Upper lobe of right lung (tissue), 1 donor: ENCODE results near the gene KIAA0319L. TPM values are rescaled to one million over a fixed set of nuclear protein-coding genes. Genes with fewer than 3 reads are reported as not detected.
A peak's percentile ranks its signal among the peaks of the same experiment; 100 is the strongest.

Experiments used
- ATAC-seq: fragments of 200-7000 bp; cut with Tn5 transposase; one replicate; pipeline ENCODE4 v1.9.1; 2020; ENCODE audit warnings: mild to moderate bottlenecking, moderate library complexity
- DNase-seq: peaks from one replicate; pipeline ENCODE4 v3.0.0-alpha.2; 2020
- H3K27ac ChIP-seq: fragments of 200-600 bp; one replicate; pipeline ENCODE4 v1.8.0; 2022
- H3K27me3 ChIP-seq: fragments of 200-600 bp; one replicate; pipeline ENCODE4 v1.8.0; 2022; ENCODE audit warnings: mild to moderate bottlenecking
- H3K36me3 ChIP-seq: fragments of 200-600 bp; one replicate; pipeline ENCODE4 v1.8.0; 2022
- H3K4me1 ChIP-seq: fragments of 200-600 bp; one replicate; pipeline ENCODE4 v1.8.0; 2022
- H3K4me3 ChIP-seq: fragments of 200-600 bp; one replicate; pipeline ENCODE4 v1.8.0; 2022; ENCODE audit warnings: mild to moderate bottlenecking
- H3K9me3 ChIP-seq: fragments of 200-600 bp; one replicate; pipeline ENCODE4 v1.8.0; 2022
- intact Hi-C: fragments of 100-400 bp; cut with DNase I; formaldehyde crosslinking; loops from one replicate; pipeline ENCODE4 v1.11.0; 2022
- total RNA-seq: library from RNA; stranded (reverse); fragmentation: NEBNext Ultra II Directional; extraction: Animal tissue kit (Norgen Biotek cat#: 25700); gene quantifications from one replicate; pipeline ENCODE4 v1.2.1, GENCODE V29; 2021
- TF ChIP-seq, protein P1 (sequence below): fragments of 200-600 bp; IDR thresholded peaks from one replicate; pipeline ENCODE4 v1.8.0; 2022; ENCODE audit warnings: antibody characterized with exemption
- donor health status: DM: no; HTN: yes; CAD: no; lungs with severe emphysema.

KIAA0319L gene
- total RNA-seq, 1 donor from 2014 or later = 87.7 TPM

DNA sequence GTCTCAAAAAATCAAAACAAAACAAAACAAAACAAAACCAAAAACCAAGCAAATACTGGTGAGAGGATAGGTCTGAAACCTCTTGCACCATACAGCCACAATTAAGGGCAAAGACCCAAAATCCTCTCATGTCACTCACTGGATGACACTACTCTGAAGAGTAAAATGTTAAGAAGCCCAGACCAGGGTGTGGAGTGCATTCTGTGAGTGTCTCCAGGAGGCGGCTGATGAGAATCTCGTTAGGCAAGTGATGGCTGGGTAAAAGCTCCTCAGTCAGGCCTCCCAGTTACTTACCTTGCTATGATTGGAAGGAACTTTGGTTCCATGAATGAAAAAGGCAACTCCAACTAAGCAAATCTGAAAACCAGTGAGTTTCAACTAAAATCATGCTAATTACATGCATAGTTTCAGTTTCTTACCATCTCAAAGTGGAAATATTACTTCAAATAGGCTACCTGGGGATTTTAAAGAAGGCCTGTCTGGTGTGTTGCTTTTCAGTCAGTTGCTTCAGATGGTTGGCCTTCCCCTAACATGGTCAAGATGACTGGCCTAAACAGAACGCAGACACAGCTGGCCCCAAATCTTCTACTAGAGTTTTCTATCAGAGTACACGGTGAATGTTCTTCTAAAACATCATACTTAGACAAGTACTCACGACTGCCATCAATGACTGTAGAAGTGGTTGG is 95.1 kb downstream of the KIAA0319L start:
- no peak for ATAC-seq
- Histone ChIP-seq H3K27me3 (no peaks in the 10 kb centered on the region), H3K36me3 (peaks cover 74% of the 10 kb centered on the region), H3K4me3 (no peak overlapping the region), H3K4me1 (no peaks in the 10 kb centered on the region), H3K9me3 (no peaks in the 10 kb centered on the region), H3K27ac (no peak overlapping the region)
- intact Hi-C loops = no loop called here
- DNase-seq = no peak
- TF ChIP-seq, protein P1, sequence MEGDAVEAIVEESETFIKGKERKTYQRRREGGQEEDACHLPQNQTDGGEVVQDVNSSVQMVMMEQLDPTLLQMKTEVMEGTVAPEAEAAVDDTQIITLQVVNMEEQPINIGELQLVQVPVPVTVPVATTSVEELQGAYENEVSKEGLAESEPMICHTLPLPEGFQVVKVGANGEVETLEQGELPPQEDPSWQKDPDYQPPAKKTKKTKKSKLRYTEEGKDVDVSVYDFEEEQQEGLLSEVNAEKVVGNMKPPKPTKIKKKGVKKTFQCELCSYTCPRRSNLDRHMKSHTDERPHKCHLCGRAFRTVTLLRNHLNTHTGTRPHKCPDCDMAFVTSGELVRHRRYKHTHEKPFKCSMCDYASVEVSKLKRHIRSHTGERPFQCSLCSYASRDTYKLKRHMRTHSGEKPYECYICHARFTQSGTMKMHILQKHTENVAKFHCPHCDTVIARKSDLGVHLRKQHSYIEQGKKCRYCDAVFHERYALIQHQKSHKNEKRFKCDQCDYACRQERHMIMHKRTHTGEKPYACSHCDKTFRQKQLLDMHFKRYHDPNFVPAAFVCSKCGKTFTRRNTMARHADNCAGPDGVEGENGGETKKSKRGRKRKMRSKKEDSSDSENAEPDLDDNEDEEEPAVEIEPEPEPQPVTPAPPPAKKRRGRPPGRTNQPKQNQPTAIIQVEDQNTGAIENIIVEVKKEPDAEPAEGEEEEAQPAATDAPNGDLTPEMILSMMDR = no peak

DNA sequence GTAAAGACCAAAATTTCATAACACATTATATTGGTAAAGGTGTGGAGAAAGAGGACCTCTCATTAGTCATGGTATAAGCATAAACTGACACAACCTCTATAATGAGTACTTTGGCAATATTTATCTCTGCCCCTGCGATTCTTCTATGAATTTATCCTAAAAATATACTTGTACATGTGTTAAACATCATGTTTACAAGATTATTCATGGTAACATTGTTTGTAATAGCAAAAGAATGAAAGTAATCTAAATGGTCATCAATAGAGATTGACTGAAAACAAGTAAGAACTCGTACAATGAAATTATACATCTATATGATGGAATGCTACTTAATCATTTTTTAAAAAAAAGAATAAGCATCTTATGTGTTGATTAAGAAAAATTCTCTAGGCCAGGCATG is 96.4 kb downstream of the KIAA0319L start:
- H3K4me1 ChIP-seq = no peaks in the 10 kb centered on the region
- DNase-seq = no peak
- no peak overlapping the region for H3K27ac ChIP-seq
- H3K4me3 ChIP-seq = no peak overlapping the region
- no peaks in the 10 kb centered on the region for H3K27me3 ChIP-seq
- intact Hi-C loops = no loop called here
- no peaks in the 10 kb centered on the region for H3K9me3 ChIP-seq
- H3K36me3 ChIP-seq = peaks cover 71% of the 10 kb centered on the region
- ATAC-seq = no peak
- TF ChIP-seq, protein P1 = no peak

DNA sequence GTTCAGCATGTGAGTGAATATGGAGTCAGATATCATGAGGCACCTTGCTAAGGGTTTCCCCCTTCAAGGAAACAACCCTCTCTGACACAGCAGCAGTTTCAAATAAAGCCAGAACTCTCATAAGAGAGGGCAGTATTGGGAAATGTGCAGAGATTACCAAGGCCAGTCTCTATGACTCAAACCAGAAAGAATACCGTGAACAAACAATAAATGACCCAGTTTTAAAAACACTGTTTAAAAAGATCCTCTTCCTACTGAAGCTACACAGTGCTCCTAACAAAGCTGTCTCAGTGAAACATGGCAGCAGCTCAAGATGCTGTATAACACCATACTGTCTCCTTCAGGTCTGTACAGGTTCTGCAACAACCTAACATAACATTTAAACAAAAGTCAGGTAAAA is 102.6 kb downstream of the KIAA0319L start:
- intact Hi-C loops = loop anchor here (5.0 kb wide), 1 partner anchor 113 kb away; no protein-coding TSS in a partner anchor
- ATAC-seq = peak; percentile 15
- peaks cover 39% of the 10 kb centered on the region for H3K36me3 ChIP-seq

DNA sequence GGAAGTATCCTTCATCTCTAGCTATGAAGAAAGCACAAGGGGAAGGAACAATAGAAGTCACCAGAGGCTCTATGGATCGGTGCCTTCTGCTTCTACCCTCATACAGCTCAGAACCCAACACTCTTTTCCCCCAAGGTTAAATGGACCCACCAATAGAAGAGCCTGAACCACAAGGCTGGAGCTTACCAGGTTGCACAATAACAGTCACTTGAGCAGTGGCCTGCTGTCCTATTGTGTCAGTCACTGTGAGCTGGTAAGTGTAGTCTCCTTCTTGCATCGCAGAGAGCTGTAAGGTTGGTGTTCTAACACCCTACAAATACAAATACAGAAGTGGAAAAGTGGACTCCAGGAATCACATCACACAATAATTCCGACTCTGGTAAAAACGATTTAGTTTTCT is 103.0 kb downstream of the KIAA0319L start:
- Histone ChIP-seq H3K36me3 (peaks cover 44% of the 10 kb centered on the region), H3K4me3 (no peak overlapping the region), H3K27ac (peak overlapping the region; percentile 8), H3K9me3 (no peaks in the 10 kb centered on the region), H3K4me1 (peaks cover 38% of the 10 kb centered on the region), H3K27me3 (no peaks in the 10 kb centered on the region)
- intact Hi-C loops = loop anchor here (5.0 kb wide), 1 partner anchor 113 kb away; no protein-coding TSS in a partner anchor
- TF ChIP-seq, protein P1 = no peak
- DNase-seq = no peak
- peak; percentile 22 for ATAC-seq

More for the DNA sequence above, 102.6 kb downstream of the KIAA0319L start:
- H3K27ac ChIP-seq = peak overlapping the region; percentile 8
- H3K9me3 ChIP-seq = no peaks in the 10 kb centered on the region
- H3K4me3 ChIP-seq = no peak overlapping the region
- TF ChIP-seq, protein P1 = no peak
- H3K4me1 ChIP-seq = peaks cover 38% of the 10 kb centered on the region
- no peak for DNase-seq
- H3K27me3 ChIP-seq = no peaks in the 10 kb centered on the region

DNA sequence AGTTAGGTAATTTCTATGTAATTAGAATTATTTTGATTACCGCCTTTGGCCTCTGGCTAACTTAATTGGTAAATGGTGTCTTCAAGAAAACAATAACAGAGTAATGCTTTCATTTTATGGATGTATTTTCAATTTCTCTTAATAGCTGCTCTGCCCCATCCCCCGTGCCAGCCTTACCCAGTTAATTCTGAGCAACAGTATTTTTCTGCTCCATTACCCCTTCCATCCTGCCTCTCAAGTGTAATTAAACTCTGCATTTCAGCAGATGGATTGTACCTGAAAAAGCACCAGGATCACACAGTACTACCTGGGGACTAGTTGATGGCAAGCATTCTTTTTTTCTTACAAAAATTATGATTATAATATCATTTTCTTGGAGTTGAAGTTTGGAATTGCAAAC is 104.2 kb downstream of the KIAA0319L start:
- intact Hi-C loops = loop anchor here (5.0 kb wide), 1 partner anchor 114 kb away; no protein-coding TSS in a partner anchor
- TF ChIP-seq, protein P1 = no peak
- H3K36me3 ChIP-seq = peaks cover 44% of the 10 kb centered on the region
- H3K4me3 ChIP-seq = no peak overlapping the region
- ATAC-seq = no peak
- H3K9me3 ChIP-seq = no peaks in the 10 kb centered on the region
- DNase-seq = no peak
- no peaks in the 10 kb centered on the region for H3K27me3 ChIP-seq
- H3K27ac ChIP-seq = peak overlapping the region; percentile 70
- H3K4me1 ChIP-seq = peaks cover 48% of the 10 kb centered on the region
